GM21381 (cell line): ENCODE results near the gene XIRP2.
A peak's percentile ranks its signal among the peaks of the same experiment; 100 is the strongest.

Experiments used
- ATAC-seq: cut with Tn5 transposase; IDR thresholded peaks from one replicate; pipeline ENCODE4 v1.9.1; 2021; ENCODE audit warnings: mild to moderate bottlenecking, moderate library complexity; ENCODE audit not compliant: unreplicated experiment

The XIRP2 gene

GRCh38 chr2:167287212-167287611 is 398.9 kb downstream of the XIRP2 start:
- ATAC-seq, result no peak

GRCh38 chr2:167289651-167290410 is 401.6 kb downstream of the XIRP2 start:
- ATAC-seq, result no peak

- ATAC-seq, result peak; percentile 100
Measured at GRCh38 chr2:167292430-167293171, 404.3 kb downstream of the XIRP2 start, which contains the start of gene B3GALT1. Gene B3GALT1 (plus strand): TSS chr2:167293001.

GRCh38 chr2:167293172-167293781 is 405.0 kb downstream of the XIRP2 start:
- peak; percentile 11 for ATAC-seq

GRCh38 chr2:167293943-167294775 is 405.9 kb downstream of the XIRP2 start:
- no peak for ATAC-seq

- ATAC-seq, result no peak
Measured at GRCh38 chr2:167294776-167295140, 406.5 kb downstream of the XIRP2 start.

GRCh38 chr2:167297292-167297691 is 409.0 kb downstream of the XIRP2 start:
- ATAC-seq, result no peak

- no peak for ATAC-seq
Measured at GRCh38 chr2:167298017-167298416, 409.7 kb downstream of the XIRP2 start.
